HAP-1 (cell line): ENCODE measurements around the gene MGAT1.

ENCODE experiments used
- DNase-seq, 2 experiments: peaks; one replicate each; pipeline ENCODE4 v3.0.0-alpha.2; 2016 to 2020; ENCODE audit warnings: low spot score in 2 of 2
- H3K27me3 ChIP-seq: fragments of 250-450 bp; sonication (Bioruptor Pico); 2 replicates; pipeline ENCODE4 v1.5.1; 2020; ENCODE audit warnings: low read depth, mild to moderate bottlenecking, moderate library complexity
- H3K36me3 ChIP-seq: fragments of 250-450 bp; sonication (Bioruptor Pico); replicated peaks from 2 replicates; pipeline ENCODE4 v1.5.1; 2020; ENCODE audit warnings: mild to moderate bottlenecking
- H3K4me1 ChIP-seq: fragments of 250-450 bp; sonication (Bioruptor Pico); 2 replicates; pipeline ENCODE4 v1.5.1; 2020; ENCODE audit warnings: mild to moderate bottlenecking
- H3K4me3 ChIP-seq: fragments of 250-450 bp; sonication (Bioruptor Pico); 2 replicates; pipeline ENCODE4 v1.5.1; 2020; ENCODE audit warnings: mild to moderate bottlenecking, moderate library complexity
- H3K9me3 ChIP-seq: fragments of 250-450 bp; sonication (Bioruptor Pico); 2 replicates; pipeline ENCODE4 v1.5.1; 2020; ENCODE audit warnings: mild to moderate bottlenecking, moderate library complexity
- in situ Hi-C: fragments of 300-500 bp; cut with MboI; formaldehyde crosslinking; loops from 3 replicates; pipeline ENCODE4 v1.14.3; 2020; ENCODE audit warnings: low sequenced_read_pairs, inconsistent platforms, mixed read lengths

MGAT1 gene

GRCh38 chr5:180817893-180818674 lies 15.5 kb upstream of the MGAT1 start:
- H3K27me3 ChIP-seq = peaks cover 9% of the 10 kb centered on the region
- peaks cover 15% of the 10 kb centered on the region for H3K4me1 ChIP-seq
- H3K36me3 ChIP-seq = no peaks in the 10 kb centered on the region
- in situ Hi-C loops = no loop called here
- H3K9me3 ChIP-seq = no peaks in the 10 kb centered on the region
- DNase-seq = no peak
- H3K4me3 ChIP-seq = no peak overlapping the region

DNA sequence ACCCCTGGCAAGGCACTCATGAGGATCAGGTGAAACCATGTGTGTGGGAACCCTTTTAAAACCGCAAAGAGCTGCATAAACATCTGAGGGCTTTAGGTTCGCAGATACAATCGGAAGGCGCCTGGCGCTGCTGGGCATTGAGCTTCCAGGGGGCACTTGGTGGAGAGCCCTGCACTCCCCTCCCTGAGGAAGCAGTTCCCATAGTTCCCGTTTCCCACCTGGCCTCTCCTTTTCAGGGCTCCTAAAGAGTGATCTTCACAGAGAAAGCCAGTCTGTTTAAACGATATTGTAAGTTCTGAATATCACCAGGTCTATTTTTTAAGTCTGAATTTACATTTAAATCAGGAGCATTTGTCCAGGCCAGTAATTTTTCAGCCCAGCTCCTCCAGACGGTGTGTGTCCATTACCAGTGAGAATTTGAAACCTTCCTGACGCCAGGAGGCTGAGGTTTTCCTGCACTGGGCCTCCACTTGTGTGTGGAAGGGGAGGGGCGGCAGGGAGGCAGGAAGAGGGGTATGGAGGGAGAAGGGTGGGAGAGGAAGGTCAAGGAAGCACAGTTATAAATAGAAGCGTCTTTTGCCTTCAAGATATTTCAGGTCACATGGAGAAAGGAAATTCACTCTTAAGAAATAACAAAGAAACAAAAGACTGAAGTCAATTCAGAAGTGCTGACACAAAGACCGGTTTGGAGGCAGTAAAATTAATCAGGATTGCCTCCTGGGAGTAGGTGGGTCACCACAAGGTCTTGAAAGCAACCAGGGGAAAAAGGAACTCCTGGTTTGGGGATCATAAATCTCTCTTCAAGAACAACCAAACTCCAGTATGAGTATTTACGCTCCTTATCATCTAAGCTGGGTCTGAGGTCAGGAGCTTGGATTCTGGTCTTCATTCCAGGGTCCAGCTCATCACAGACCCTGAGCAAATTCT lies 14.3 kb upstream of the MGAT1 start:
- H3K36me3 ChIP-seq = no peaks in the 10 kb centered on the region
- H3K4me1 ChIP-seq = peaks cover 15% of the 10 kb centered on the region
- peaks cover 9% of the 10 kb centered on the region for H3K27me3 ChIP-seq
- in situ Hi-C loops = no loop called here
- DNase-seq = peak; percentile 76 to 87
- no peaks in the 10 kb centered on the region for H3K9me3 ChIP-seq
- no peak overlapping the region for H3K4me3 ChIP-seq

GRCh38 chr5:180815293-180815917 lies 12.8 kb upstream of the MGAT1 start:
- H3K4me1 ChIP-seq = peaks cover 24% of the 10 kb centered on the region
- DNase-seq = no peak
- in situ Hi-C loops = no loop called here

GRCh38 chr5:180813420-180813819 lies 10.8 kb upstream of the MGAT1 start:
- DNase-seq = no peak
- in situ Hi-C loops = no loop called here

More at GRCh38 chr5:180815293-180815917, 12.8 kb upstream of the MGAT1 start:
- no peaks in the 10 kb centered on the region for H3K36me3 ChIP-seq
- H3K9me3 ChIP-seq = no peaks in the 10 kb centered on the region
- H3K27me3 ChIP-seq = peaks cover 9% of the 10 kb centered on the region; the same call in 1 of the 2 replicates
- no peak overlapping the region for H3K4me3 ChIP-seq

GRCh38 chr5:180811623-180812124 lies 9.1 kb upstream of the MGAT1 start:
- Histone ChIP-seq H3K4me3 (no peak overlapping the region), H3K36me3 (no peaks in the 10 kb centered on the region; the same call in 1 of the 2 replicates), H3K4me1 (peaks cover 36% of the 10 kb centered on the region), H3K9me3 (no peaks in the 10 kb centered on the region), H3K27me3 (no peaks in the 10 kb centered on the region)
- in situ Hi-C loops = no loop called here
- DNase-seq = no peak

More at GRCh38 chr5:180813420-180813819, 10.8 kb upstream of the MGAT1 start:
- Histone ChIP-seq H3K9me3 (no peaks in the 10 kb centered on the region), H3K4me1 (peaks cover 36% of the 10 kb centered on the region), H3K36me3 (no peaks in the 10 kb centered on the region), H3K27me3 (peaks cover 4% of the 10 kb centered on the region; the same call in 1 of the 2 replicates), H3K4me3 (no peak overlapping the region)

DNA sequence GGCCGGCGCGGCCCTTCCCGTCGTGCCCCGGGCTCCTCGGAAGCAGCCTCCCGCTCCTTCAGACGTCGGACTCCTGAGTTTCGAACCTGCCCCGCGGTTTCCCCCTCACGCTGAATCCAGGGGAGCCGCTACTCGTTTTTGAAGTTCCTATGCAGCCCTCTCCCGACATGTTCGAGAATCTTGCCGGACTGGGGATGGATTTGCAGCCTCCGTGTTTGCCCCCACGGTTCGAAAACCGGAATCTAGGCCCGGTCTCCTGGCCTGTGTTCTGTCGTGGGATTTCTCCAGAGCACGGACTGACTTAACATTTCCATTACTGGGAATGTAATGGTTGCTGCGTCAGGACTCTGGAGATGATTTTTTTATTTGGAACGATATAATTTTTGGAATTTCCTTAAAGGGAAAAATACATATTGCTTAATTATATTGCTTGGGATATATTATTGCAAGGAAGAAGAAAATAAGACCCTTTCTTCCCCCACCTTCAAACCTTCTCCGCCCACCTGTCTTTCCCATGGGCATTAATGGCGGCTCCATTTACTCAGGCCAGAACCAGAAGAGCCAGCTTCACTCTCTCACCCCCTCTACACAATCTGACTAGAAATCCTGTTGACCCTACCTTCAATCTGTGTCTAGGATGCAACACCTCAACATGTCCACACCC lies 8.5 kb upstream of the MGAT1 start:
- DNase-seq = no peak
- in situ Hi-C loops = no loop called here

GRCh38 chr5:180810210-180810958 lies 7.8 kb upstream of the MGAT1 start:
- peaks cover 39% of the 10 kb centered on the region for H3K4me1 ChIP-seq
- peak overlapping the region; percentile 62 for H3K4me3 ChIP-seq
- no peaks in the 10 kb centered on the region; the same call in 1 of the 2 replicates for H3K36me3 ChIP-seq
- H3K9me3 ChIP-seq = no peaks in the 10 kb centered on the region
- no peaks in the 10 kb centered on the region for H3K27me3 ChIP-seq
- in situ Hi-C loops = no loop called here
- DNase-seq = peak; percentile 89 to 95

More for the DNA sequence above, 8.5 kb upstream of the MGAT1 start:
- Histone ChIP-seq H3K27me3 (no peaks in the 10 kb centered on the region), H3K9me3 (no peaks in the 10 kb centered on the region), H3K4me1 (peaks cover 32% of the 10 kb centered on the region), H3K36me3 (no peaks in the 10 kb centered on the region; the same call in 1 of the 2 replicates), H3K4me3 (peak overlapping the region; percentile 62)

- H3K27me3 ChIP-seq = no peaks in the 10 kb centered on the region
- DNase-seq = peak; percentile 89 to 96
- no peaks in the 10 kb centered on the region; the same call in 1 of the 2 replicates for H3K36me3 ChIP-seq
- peak overlapping the region; percentile 62 for H3K4me3 ChIP-seq
- in situ Hi-C loops = no loop called here
- peaks cover 46% of the 10 kb centered on the region for H3K4me1 ChIP-seq
- H3K9me3 ChIP-seq = no peaks in the 10 kb centered on the region
Observed at GRCh38 chr5:180809403-180810209, 7.0 kb upstream of the MGAT1 start.

DNA sequence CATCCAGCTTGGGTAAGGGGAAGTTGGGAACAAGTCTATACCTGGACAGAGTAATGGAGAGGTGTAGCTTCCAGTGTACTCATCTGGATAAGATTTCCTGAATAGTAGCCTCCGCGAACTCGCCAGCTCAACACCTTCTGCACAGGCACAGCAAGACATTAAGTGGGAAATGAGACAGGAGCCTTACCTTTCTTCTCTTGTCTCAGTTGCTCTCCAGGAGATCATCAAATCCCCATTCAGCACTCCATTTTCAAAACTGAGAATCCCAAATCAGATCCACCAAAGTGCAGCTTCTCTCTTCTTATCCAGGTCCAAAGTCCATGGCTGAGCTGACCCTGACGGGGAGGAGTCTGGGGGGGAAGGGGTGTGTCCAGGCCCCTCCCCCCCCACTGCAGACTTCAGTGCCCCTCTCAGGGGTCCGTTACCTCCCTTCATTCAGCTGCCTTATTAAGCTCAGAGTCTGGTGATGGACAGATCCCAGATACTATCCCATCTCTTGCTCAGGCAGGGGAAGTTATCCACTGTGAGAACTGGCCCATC lies 5.9 kb upstream of the MGAT1 start:
- no peaks in the 10 kb centered on the region; the same call in 1 of the 2 replicates for H3K36me3 ChIP-seq
- H3K4me1 ChIP-seq = peaks cover 46% of the 10 kb centered on the region
- no peak overlapping the region for H3K4me3 ChIP-seq
- H3K9me3 ChIP-seq = no peaks in the 10 kb centered on the region
- DNase-seq = no peak
- in situ Hi-C loops = no loop called here
- no peaks in the 10 kb centered on the region for H3K27me3 ChIP-seq

DNA sequence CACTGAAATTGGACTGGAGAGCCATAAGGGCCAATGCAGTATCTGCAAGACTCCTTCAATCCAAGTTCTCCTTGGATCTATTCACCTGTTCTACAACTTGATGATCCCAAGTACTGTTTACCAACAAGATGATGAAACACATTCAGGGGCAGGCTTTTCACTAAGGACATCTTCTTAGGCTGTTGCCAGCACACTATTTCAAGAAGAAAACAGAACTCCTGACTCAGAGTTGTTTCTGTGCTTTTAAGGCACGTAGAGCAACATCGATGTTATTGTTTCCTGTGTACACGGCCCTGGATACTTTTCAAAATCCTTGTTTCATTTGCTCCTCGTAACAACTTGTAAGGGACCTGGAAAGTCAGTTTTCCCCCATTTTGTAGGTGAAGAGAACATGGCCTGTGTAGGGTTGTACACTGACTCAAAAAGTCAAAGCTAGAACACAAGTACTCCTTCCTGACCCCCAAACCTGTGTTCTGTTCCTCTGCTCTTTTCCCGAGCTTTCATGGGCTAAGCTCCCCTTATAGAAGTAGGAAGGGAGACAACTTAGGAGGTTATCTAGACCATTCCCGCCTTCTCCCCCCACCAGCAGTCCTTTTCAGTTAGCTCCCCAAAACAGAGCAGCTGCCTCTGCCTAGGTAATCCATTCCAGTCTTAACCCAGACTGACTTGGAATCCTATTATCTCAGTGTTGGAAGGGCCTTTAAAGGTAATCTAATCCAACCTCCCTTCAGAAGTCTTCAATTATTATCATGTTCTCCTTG lies 5.2 kb upstream of the MGAT1 start:
- Histone ChIP-seq H3K4me3 (no peak overlapping the region), H3K27me3 (no peaks in the 10 kb centered on the region), H3K9me3 (no peaks in the 10 kb centered on the region), H3K36me3 (no peaks in the 10 kb centered on the region; the same call in 1 of the 2 replicates), H3K4me1 (peaks cover 50% of the 10 kb centered on the region)
- DNase-seq = no peak
- in situ Hi-C loops = no loop called here

GRCh38 chr5:180807046-180807445 lies 4.4 kb upstream of the MGAT1 start:
- no peak for DNase-seq
- H3K27me3 ChIP-seq = no peaks in the 10 kb centered on the region
- in situ Hi-C loops = no loop called here
- peaks cover 50% of the 10 kb centered on the region for H3K4me1 ChIP-seq
- H3K4me3 ChIP-seq = no peak overlapping the region
- H3K9me3 ChIP-seq = no peaks in the 10 kb centered on the region
- no peaks in the 10 kb centered on the region; the same call in 1 of the 2 replicates for H3K36me3 ChIP-seq
